Astrocyte of the cerebellum (primary cell): ENCODE results near the gene QTRT2.

Source experiments
- DNase-seq: peaks from one replicate; pipeline ENCODE4 v3.0.0-alpha.2; 2011; ENCODE audit warnings: low read depth
- H3K4me3 ChIP-seq: 2 replicates; pipeline ENCODE4 v1.5.1; 2011; ENCODE audit warnings: mild to moderate bottlenecking, low read depth, low read length, moderate library complexity
- CTCF ChIP-seq: IDR thresholded peaks from 2 replicates; pipeline ENCODE4 v1.5.1; 2012; ENCODE audit warnings: low read length, low read depth, moderate library complexity, mild to moderate bottlenecking; ENCODE audit errors: missing control alignments
- in situ Hi-C: cut with HindIII; loops from 2 replicates; pipeline ENCODE4 v1.10.0; 2017; ENCODE audit warnings: low sequenced_read_pairs

The QTRT2 gene

DNA sequence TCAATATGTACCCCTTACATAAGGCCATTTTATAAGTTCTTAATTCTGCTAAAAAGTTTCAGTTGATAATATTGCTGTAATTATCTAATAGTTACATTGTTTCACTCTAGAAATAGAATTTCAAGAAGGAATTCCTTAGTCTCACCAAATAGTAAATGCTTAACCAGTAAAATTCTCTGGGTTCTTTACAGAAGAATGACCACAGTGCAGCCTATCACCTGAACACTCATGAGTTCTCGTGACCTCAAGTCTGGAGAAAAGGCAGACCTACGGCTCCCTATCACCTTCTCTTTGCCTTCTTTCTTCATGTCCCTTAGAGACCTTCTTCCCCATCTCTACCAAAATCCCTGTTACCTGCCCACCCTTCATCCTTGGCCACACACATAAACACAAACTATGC, 31.1 kb upstream of the QTRT2 start:
- H3K4me3 ChIP-seq, result no peak overlapping the region
- no peak for DNase-seq
- no peak for TF ChIP-seq CTCF
- in situ Hi-C loops, result no loop called here

GRCh38 chr3:114026331-114026730, 30.2 kb upstream of the QTRT2 start:
- no peak for TF ChIP-seq CTCF
- H3K4me3 ChIP-seq, result no peak overlapping the region
- no peak for DNase-seq
- in situ Hi-C loops, result no loop called here

DNA sequence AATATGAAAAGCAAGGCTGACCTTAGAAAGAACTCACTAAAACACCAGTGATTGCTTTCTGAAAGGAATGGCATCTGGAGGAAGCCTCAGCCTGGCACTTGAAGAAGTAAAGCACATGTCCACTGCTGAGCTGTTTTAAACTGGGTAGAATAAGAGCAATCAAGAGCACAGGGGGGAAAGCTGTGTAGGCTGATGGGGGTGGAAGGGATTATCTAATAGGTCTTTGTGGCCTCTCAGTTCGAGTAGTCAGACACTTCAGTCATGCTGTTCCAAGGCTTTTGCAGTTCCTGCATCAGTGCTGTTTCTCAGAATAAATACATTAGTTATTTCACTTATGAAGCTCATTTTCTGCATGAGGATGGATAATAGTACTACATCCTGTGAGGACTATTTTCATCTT, 22.8 kb upstream of the QTRT2 start:
- H3K4me3 ChIP-seq, result no peak overlapping the region
- in situ Hi-C loops, result no loop called here
- TF ChIP-seq CTCF, result no peak
- no peak for DNase-seq

GRCh38 chr3:114034211-114034610, 22.3 kb upstream of the QTRT2 start:
- no peak for DNase-seq
- H3K4me3 ChIP-seq, result no peak overlapping the region
- TF ChIP-seq CTCF, result no peak
- in situ Hi-C loops, result no loop called here

- TF ChIP-seq CTCF, result no peak
- no peak for DNase-seq
- in situ Hi-C loops, result no loop called here
- no peak overlapping the region for H3K4me3 ChIP-seq
Observed at GRCh38 chr3:114034787-114035545, 21.6 kb upstream of the QTRT2 start.

- in situ Hi-C loops, result no loop called here
- no peak for DNase-seq
- TF ChIP-seq CTCF, result no peak
- no peak overlapping the region for H3K4me3 ChIP-seq
Observed at GRCh38 chr3:114035896-114036295, 20.6 kb upstream of the QTRT2 start.

GRCh38 chr3:114043205-114043604, 13.3 kb upstream of the QTRT2 start:
- H3K4me3 ChIP-seq, result no peak overlapping the region
- TF ChIP-seq CTCF, result no peak
- no peak for DNase-seq
- in situ Hi-C loops, result no loop called here
